ENCODE data around the gene RIMBP3B.
"Not testable (repeated sequence)": the region's sequence is repeated elsewhere in the genome, so short reads cannot be mapped to it uniquely, and the experiment has no call there.

GRCh38 chr22:21362473-21362872 lies 21.1 kb upstream of the RIMBP3B start:
- not testable (repeated sequence) for TF ChIP-seq POLR2AphosphoS5 (IDR thresholded peaks at IDR 0.05; ENCODE audit: insufficient read depth, low read depth, low read length); CTCF (IDR thresholded peaks at IDR 0.05; ENCODE audit: extremely low read depth in 1 of 2, insufficient read depth in 1 of 2, low read depth in 1 of 2, low read length in 2 of 2); POLR2A (IDR thresholded peaks at IDR 0.05; ENCODE audit: low read depth, low read length); MAX (IDR thresholded peaks at IDR 0.05; ENCODE audit: insufficient read depth, insufficient read length); EZH2 (IDR thresholded peaks at IDR 0.05; ENCODE audit: borderline replicate concordance, low read depth, low read length, severe bottlenecking); MYC (IDR thresholded peaks at IDR 0.05; ENCODE audit: low read depth, low read length); FOS (IDR thresholded peaks at IDR 0.05; ENCODE audit: borderline replicate concordance, insufficient read depth, low read length); JUN (IDR thresholded peaks at IDR 0.05; ENCODE audit: borderline replicate concordance, insufficient read depth, insufficient read length, low read depth)

Data from endothelial cell of umbilical vein (primary cell).